H1 (cell line): Measurements from ENCODE around the gene FCAR. TPM values are rescaled to one million over a fixed set of nuclear protein-coding genes. Genes with fewer than 3 reads are reported as not detected.

Experiments
- CTCF ChIA-PET: fragments of 300-600 bp; sonication (Branson Sonifier 250); formaldehyde crosslinking; loops from one replicate; lab custom pipeline; 2021; ENCODE audit not compliant: partially characterized antibody; lab: Charles Lee
- POLR2A ChIA-PET: fragments of 300-600 bp; sonication (Branson Sonifier 250); formaldehyde crosslinking; loops from one replicate; lab custom pipeline; 2021; ENCODE audit warnings: inconsistent platforms; ENCODE audit not compliant: partially characterized antibody; lab: Charles Lee
- DNase-seq, 2 experiments: peaks; one replicate each; pipeline versions ENCODE4 v3.0.0 to v3.0.0-alpha.2; 2010 to 2022; ENCODE audit warnings: low spot score in 2 of 2, low read depth in 1 of 2, mixed read lengths in 1 of 2
- FAIRE-seq: peaks from 2 replicates; lab custom pipeline; 2011; peaks lifted over from hg19 to GRCh38; lab: Jason Lieb, UNC
- H2AFZ ChIP-seq: 2 replicates; pipeline ENCODE4 v1.8.1; 2012; ENCODE audit warnings: low read length, inconsistent platforms
- H2AK5ac ChIP-seq: 2 replicates; pipeline ENCODE4 v1.6.1; 2013; ENCODE audit warnings: low read depth, low read length
- H2BK120ac ChIP-seq: replicated peaks from 2 replicates; pipeline ENCODE3; 2013; ENCODE audit warnings: low read depth, low read length, inconsistent platforms
- H2BK12ac ChIP-seq: 2 replicates; pipeline ENCODE4 v1.6.1; 2013; ENCODE audit warnings: low read depth, low read length
- H2BK15ac ChIP-seq: 2 replicates; pipeline ENCODE4 v1.6.1; 2013; ENCODE audit warnings: low read length
- H2BK20ac ChIP-seq: 2 replicates; pipeline ENCODE4 v1.6.1; 2013; ENCODE audit warnings: low read length
- H2BK5ac ChIP-seq: 2 replicates; pipeline ENCODE4 v1.6.1; 2013; ENCODE audit warnings: low read depth, low read length
- H3K14ac ChIP-seq: 2 replicates; pipeline ENCODE4 v1.6.1; 2013; ENCODE audit warnings: inconsistent platforms; ENCODE audit not compliant: insufficient read length
- H3K18ac ChIP-seq: 2 replicates; pipeline ENCODE4 v1.6.1; 2013; ENCODE audit warnings: low read length; ENCODE audit errors: extremely low read depth
- H3K23ac ChIP-seq: 2 replicates; pipeline ENCODE4 v1.6.1; 2013; ENCODE audit warnings: inconsistent platforms; ENCODE audit not compliant: insufficient read length
- H3K23me2 ChIP-seq: 2 replicates; pipeline ENCODE4 v1.6.1; 2013; ENCODE audit warnings: low read depth, low read length
- H3K27ac ChIP-seq: 2 replicates; pipeline ENCODE4 v1.6.1; 2011; ENCODE audit warnings: low read depth, low read length, inconsistent platforms
- H3K27me3 ChIP-seq, 4 experiments: replicated peaks in 1 of 4; 1 replicate in 1 of 4; 2 replicates in 3 of 4; pipeline versions ENCODE4 v1.6.1 to v1.8.1; 2011 to 2013; ENCODE audit warnings: low read length in 3 of 4, mild to moderate bottlenecking in 3 of 4, inconsistent platforms in 2 of 4, mixed read lengths in 2 of 4, moderate library complexity in 1 of 4; ENCODE audit not compliant: control insufficient read depth in 3 of 4, insufficient read depth in 3 of 4; ENCODE audit errors: extremely low read depth in 1 of 4
- H3K36me3 ChIP-seq, 4 experiments: 2 replicates each; pipeline versions ENCODE4 v1.6.1 to v1.8.1; 2011 to 2013; ENCODE audit warnings: mild to moderate bottlenecking in 4 of 4, low read length in 3 of 4, moderate library complexity in 2 of 4, control low read depth in 1 of 4, inconsistent platforms in 1 of 4; ENCODE audit not compliant: insufficient read depth in 4 of 4, control insufficient read depth in 2 of 4
- H3K4ac ChIP-seq: replicated peaks from 2 replicates; pipeline ENCODE3; 2013; ENCODE audit warnings: low read length, low read depth, mixed read lengths, inconsistent platforms; ENCODE audit not compliant: insufficient read length
- H3K4me1 ChIP-seq, 4 experiments: replicated peaks in 1 of 4; 1 replicate in 1 of 4; 2 replicates in 3 of 4; pipeline versions ENCODE4 v1.6.1 to v1.8.1; 2011 to 2013; ENCODE audit warnings: low read length in 3 of 4, inconsistent platforms in 2 of 4, mixed read lengths in 1 of 4; ENCODE audit not compliant: insufficient read depth in 4 of 4, control insufficient read depth in 3 of 4
- H3K4me2 ChIP-seq, 2 experiments: 2 replicates each; pipeline versions ENCODE4 v1.6.1 to v1.8.1; 2011 to 2013; ENCODE audit warnings: low read depth in 2 of 2, low read length in 2 of 2, control low read depth in 1 of 2, inconsistent platforms in 1 of 2, mild to moderate bottlenecking in 1 of 2; ENCODE audit not compliant: insufficient read depth in 1 of 2
- H3K4me3 ChIP-seq, 4 experiments: fragments of 200-600, 300-600 bp in 1 of 4; sonication (generic), shearing (Covaris generic), sonication (Bioruptor Twin) in 1 of 4; 2 replicates each; pipeline versions ENCODE4 v1.5.1 to v1.8.1; 2011 to 2016; ENCODE audit warnings: low read length in 4 of 4, low read depth in 3 of 4, control low read depth in 2 of 4, inconsistent platforms in 2 of 4, mild to moderate bottlenecking in 2 of 4, mixed read lengths in 1 of 4, moderate library complexity in 1 of 4; ENCODE audit not compliant: insufficient read depth in 2 of 4; ENCODE audit errors: extremely low read depth in 1 of 4
- H3K56ac ChIP-seq: replicated peaks from 2 replicates; pipeline ENCODE3; 2013; ENCODE audit warnings: low read depth, mild to moderate bottlenecking, mixed read lengths, low read length, inconsistent platforms; ENCODE audit not compliant: insufficient read length
- H3K79me1 ChIP-seq: 2 replicates; pipeline ENCODE4 v1.6.1; 2013; ENCODE audit warnings: low read depth, low read length, control low read depth
- H3K79me2 ChIP-seq, 2 experiments: 2 replicates each; pipeline versions ENCODE4 v1.6.1 to v1.8.1; 2012 to 2013; ENCODE audit warnings: low read length in 2 of 2, mild to moderate bottlenecking in 2 of 2, inconsistent platforms in 1 of 2; ENCODE audit not compliant: insufficient read depth in 2 of 2, control insufficient read depth in 1 of 2
- H3K9ac ChIP-seq, 4 experiments: replicated peaks in 1 of 4; 1 replicate in 1 of 4; 2 replicates in 3 of 4; pipeline versions ENCODE4 v1.6.1 to v1.8.1; 2011 to 2013; ENCODE audit warnings: low read depth in 3 of 4, low read length in 3 of 4, control low read depth in 2 of 4, mild to moderate bottlenecking in 2 of 4, moderate library complexity in 2 of 4, inconsistent platforms in 1 of 4; ENCODE audit errors: extremely low read depth in 1 of 4
- H3K9me3 ChIP-seq, 2 experiments: 2 replicates each; pipeline versions ENCODE4 v1.6.1 to v1.8.1; 2012 to 2013; ENCODE audit warnings: mild to moderate bottlenecking in 2 of 2, moderate library complexity in 2 of 2, control low read depth in 1 of 2, inconsistent platforms in 1 of 2, low read depth in 1 of 2, low read length in 1 of 2, mixed read lengths in 1 of 2; ENCODE audit not compliant: insufficient read depth in 2 of 2
- H4K20me1 ChIP-seq, 2 experiments: replicated peaks in 1 of 2; 2 replicates each; pipeline versions ENCODE3 to v1.8.1; 2011 to 2013; ENCODE audit warnings: inconsistent platforms in 2 of 2, low read length in 2 of 2, mild to moderate bottlenecking in 1 of 2; ENCODE audit not compliant: insufficient read depth in 2 of 2, control insufficient read depth in 1 of 2
- H4K5ac ChIP-seq: 2 replicates; pipeline ENCODE4 v1.6.1; 2013; ENCODE audit warnings: low read length, low read depth, mixed read lengths, inconsistent platforms; ENCODE audit not compliant: insufficient read length
- H4K8ac ChIP-seq: 2 replicates; pipeline ENCODE4 v1.8.0; 2013; ENCODE audit warnings: mild to moderate bottlenecking, moderate library complexity, low read length, inconsistent platforms; ENCODE audit not compliant: insufficient read depth; ENCODE audit errors: extremely low read depth
- H4K91ac ChIP-seq: replicated peaks from 2 replicates; pipeline ENCODE3; 2013; ENCODE audit warnings: low read length, mixed read lengths, inconsistent platforms; ENCODE audit not compliant: insufficient read length
- CBX5 ChIP-seq: fragments of 300-800, 300-1000 bp; sonication (generic); IDR thresholded peaks from 2 replicates; pipeline ENCODE4 v1.7.1; 2016; ENCODE audit warnings: antibody characterized with exemption, low read length, low read depth
- CTBP2 ChIP-seq: IDR thresholded peaks from 2 replicates; pipeline ENCODE4 v1.7.0; 2011; ENCODE audit warnings: borderline replicate concordance, mild to moderate bottlenecking, moderate library complexity, mixed read lengths, low read length; ENCODE audit not compliant: insufficient read depth, insufficient read length
- GTF2F1 ChIP-seq: IDR thresholded peaks from 2 replicates; pipeline ENCODE4 v1.6.1; 2012; ENCODE audit warnings: low read depth, low read length, improper control_type of control experiment, borderline replicate concordance
- JUND ChIP-seq: IDR thresholded peaks from 2 replicates; pipeline ENCODE4 v1.6.1; 2011; ENCODE audit warnings: mild to moderate bottlenecking, improper control_type of control experiment, low read length
- RXRA ChIP-seq: IDR thresholded peaks from 2 replicates; pipeline ENCODE4 v1.6.1; 2011; ENCODE audit warnings: low read depth, mild to moderate bottlenecking, low read length, moderate library complexity; ENCODE audit not compliant: insufficient read depth
- SIN3A ChIP-seq, 2 experiments: IDR thresholded peaks in 1 of 2; conservative IDR thresholded peaks in 1 of 2; 2 replicates each; pipeline ENCODE4 v1.6.1; 2011 to 2012; ENCODE audit warnings: low read length in 2 of 2, improper control_type of control experiment in 1 of 2, low read depth in 1 of 2, mild to moderate bottlenecking in 1 of 2
- SIRT6 ChIP-seq: IDR thresholded peaks from one replicate; pipeline ENCODE4 v1.7.1; 2012; ENCODE audit warnings: low read length, inconsistent platforms
- TEAD4 ChIP-seq: IDR thresholded peaks from 2 replicates; pipeline ENCODE4 v1.6.1; 2012; ENCODE audit warnings: low read depth, low read length, inconsistent platforms, mixed read lengths
- WGBS, 2 experiments: shearing (Covaris generic) in 1 of 2; methylation state at CpG; one replicate each; pipeline versions ENCODE4 v1.1.6 to v1.1.7; 2013 to 2015; ENCODE audit warnings: low lambda C conversion rate in 2 of 2, mixed read lengths in 2 of 2, inconsistent platforms in 1 of 2, low coverage in 1 of 2, missing lambda C conversion rate in 1 of 2; ENCODE audit not compliant: insufficient replicate concordance in 2 of 2, insufficient coverage in 1 of 2, insufficient read length in 1 of 2; ENCODE audit errors: extremely low coverage in 1 of 2, missing lambda C conversion rate in 1 of 2; 5-methylcytosine and 5-hydroxymethylcytosine counted together
- polyA plus RNA-seq, 7 experiments: library from polyadenylated mRNA; depleted of rRNA in 3 of 7; stranded (reverse) in 5 of 7; unstranded in 2 of 7; fragments of >200 nt in 5 of 7; fragments of 200-250 nt in 2 of 7; gene quantifications; 1 replicate in 5 of 7; 2 replicates in 1 of 7; 4 replicates in 1 of 7; pipeline versions ENCODE4 v1.2.1 to v1.2.3, GENCODE V29; 2011 to 2013; ENCODE audit warnings: missing spikeins in 2 of 7, mixed read lengths in 2 of 7
- total RNA-seq: library from RNA; stranded (reverse); fragmentation: NEBNext Ultra II Directional; extraction: Animal tissue kit (Norgen Biotek cat#: 25700); gene quantifications from 2 replicates; pipeline ENCODE4 v1.2.1, GENCODE V29; 2021
- TF ChIP-seq, protein P1 (sequence below): IDR thresholded peaks from 2 replicates; pipeline ENCODE4 v1.6.1; 2011; ENCODE audit warnings: low read length, improper control_type of control experiment
- TF ChIP-seq, protein P2 (sequence below), 3 experiments: IDR thresholded peaks; 1 replicate in 2 of 3; 2 replicates in 1 of 3; pipeline versions ENCODE4 v1.5.1 to v1.6.1; 2011; ENCODE audit warnings: low read length in 3 of 3, mild to moderate bottlenecking in 3 of 3, inconsistent platforms in 2 of 3, low read depth in 1 of 3, moderate library complexity in 1 of 3; ENCODE audit not compliant: insufficient read depth in 1 of 3; ENCODE audit errors: control extremely low read depth in 1 of 3

Gene FCAR
- total and polyA plus RNA-seq, 2 of the 8 experiments (the other 6 are each of a cell fraction or from before 2014, with no cell fraction given) = not detected

DNA sequence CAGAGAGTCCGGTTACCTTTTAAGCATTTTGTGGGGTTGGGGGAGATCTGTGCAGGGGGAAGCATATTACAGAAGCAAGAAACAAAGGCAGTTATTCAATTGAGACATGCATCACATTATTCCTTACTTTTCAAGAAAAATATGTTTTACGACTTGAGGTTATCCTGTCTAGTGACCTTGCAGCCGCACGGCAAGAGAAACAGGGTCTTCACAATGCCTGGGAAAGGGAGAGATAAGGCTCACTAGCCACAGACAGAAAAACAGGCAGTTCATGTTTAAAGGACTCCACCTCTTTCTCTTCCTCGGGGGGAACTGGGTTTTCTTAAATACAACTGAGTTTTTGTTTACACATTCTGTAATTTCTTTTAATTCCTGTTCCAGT, 31.4 kb downstream of the FCAR start:
- CTCF ChIA-PET = interaction anchor here (0.9 kb wide), 2 partner anchors 25 to 70 kb away, joined by 3 to 5 read pairs; no protein-coding TSS in a partner anchor
- Histone ChIP-seq H3K9me3 (no peaks in the 10 kb centered on the region; a peak in 1 of 4 replicates), H3K4me3 (no peak overlapping the region), H4K20me1 (no peaks in the 10 kb centered on the region), H3K56ac (no peak overlapping the region), H2BK120ac (no peak overlapping the region), H2BK12ac (no peak overlapping the region), H3K4me1 (peaks cover 2 to 10% (median 5%) of the 10 kb centered on the region in 4 experiments; a peak in 4 of 7 replicates), H3K18ac (no peak overlapping the region), H4K91ac (no peak overlapping the region), H3K79me1 (no peaks in the 10 kb centered on the region), H3K36me3 (no peaks in the 10 kb centered on the region), H3K4ac (no peak overlapping the region), H3K79me2 (no peaks in the 10 kb centered on the region), H3K14ac (no peak overlapping the region), H3K23ac (no peak overlapping the region), H2BK5ac (no peak overlapping the region), H4K8ac (no peak overlapping the region), H2AFZ (no peak overlapping the region), H2BK20ac (no peak overlapping the region), H3K27me3 (no peaks in the 10 kb centered on the region), H4K5ac (no peak overlapping the region), H3K23me2 (no peaks in the 10 kb centered on the region), H2BK15ac (no peak overlapping the region), H3K9ac (no peak overlapping the region), H2AK5ac (no peak overlapping the region), H3K4me2 (no peak overlapping the region), H3K27ac (no peak overlapping the region)
- DNase-seq (no peak), FAIRE-seq (no peak)
- POLR2A ChIA-PET = interaction anchor here (0.9 to 1.2 kb wide), 2 partner anchors 12 to 13 kb away, joined by 3 to 8 read pairs; no protein-coding TSS in a partner anchor
- 92% methylated on average over 5 of the region's 5 CpGs; no CpG with 5 or more reads in 1 of the 2 experiments for WGBS, 2 experiments
- TF ChIP-seq JUND = no peak
- no peak for TF ChIP-seq CBX5
- TF ChIP-seq, protein P1, sequence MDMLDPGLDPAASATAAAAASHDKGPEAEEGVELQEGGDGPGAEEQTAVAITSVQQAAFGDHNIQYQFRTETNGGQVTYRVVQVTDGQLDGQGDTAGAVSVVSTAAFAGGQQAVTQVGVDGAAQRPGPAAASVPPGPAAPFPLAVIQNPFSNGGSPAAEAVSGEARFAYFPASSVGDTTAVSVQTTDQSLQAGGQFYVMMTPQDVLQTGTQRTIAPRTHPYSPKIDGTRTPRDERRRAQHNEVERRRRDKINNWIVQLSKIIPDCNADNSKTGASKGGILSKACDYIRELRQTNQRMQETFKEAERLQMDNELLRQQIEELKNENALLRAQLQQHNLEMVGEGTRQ = no peak
- TF ChIP-seq SIRT6 = no peak
- no peak for TF ChIP-seq SIN3A (conservative IDR thresholded peaks at IDR 0.05 in 1 of 2, IDR thresholded peaks at IDR 0.05 in 1 of 2; ENCODE audit: low read depth in 1 of 2, low read length in 2 of 2)
- no peak for TF ChIP-seq TEAD4
- TF ChIP-seq GTF2F1 = no peak
- TF ChIP-seq CTBP2 = no peak
- TF ChIP-seq, protein P2, sequence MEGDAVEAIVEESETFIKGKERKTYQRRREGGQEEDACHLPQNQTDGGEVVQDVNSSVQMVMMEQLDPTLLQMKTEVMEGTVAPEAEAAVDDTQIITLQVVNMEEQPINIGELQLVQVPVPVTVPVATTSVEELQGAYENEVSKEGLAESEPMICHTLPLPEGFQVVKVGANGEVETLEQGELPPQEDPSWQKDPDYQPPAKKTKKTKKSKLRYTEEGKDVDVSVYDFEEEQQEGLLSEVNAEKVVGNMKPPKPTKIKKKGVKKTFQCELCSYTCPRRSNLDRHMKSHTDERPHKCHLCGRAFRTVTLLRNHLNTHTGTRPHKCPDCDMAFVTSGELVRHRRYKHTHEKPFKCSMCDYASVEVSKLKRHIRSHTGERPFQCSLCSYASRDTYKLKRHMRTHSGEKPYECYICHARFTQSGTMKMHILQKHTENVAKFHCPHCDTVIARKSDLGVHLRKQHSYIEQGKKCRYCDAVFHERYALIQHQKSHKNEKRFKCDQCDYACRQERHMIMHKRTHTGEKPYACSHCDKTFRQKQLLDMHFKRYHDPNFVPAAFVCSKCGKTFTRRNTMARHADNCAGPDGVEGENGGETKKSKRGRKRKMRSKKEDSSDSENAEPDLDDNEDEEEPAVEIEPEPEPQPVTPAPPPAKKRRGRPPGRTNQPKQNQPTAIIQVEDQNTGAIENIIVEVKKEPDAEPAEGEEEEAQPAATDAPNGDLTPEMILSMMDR (IDR thresholded peaks at IDR 0.05; ENCODE audit: control extremely low read depth in 1 of 3, insufficient read depth in 1 of 3, low read depth in 1 of 3, low read length in 3 of 3) = no peak
- no peak for TF ChIP-seq RXRA
